K562 (cell line): Measurements from ENCODE around the gene DBET.
"Not testable (repeated sequence)": the region's sequence is repeated elsewhere in the genome, so short reads cannot be mapped to it uniquely, and the experiment has no call there.

ENCODE experiments used
- BRCA1 ChIP-seq, 2 experiments: fragments of 450-650 bp in 1 of 2; sonication (generic) in 1 of 2; formaldehyde crosslinking in 1 of 2; IDR thresholded peaks; 2 replicates each; pipeline versions ENCODE4 v1.5.0 to v1.6.1; 2017 to 2020; ENCODE audit warnings: mild to moderate bottlenecking in 1 of 2, missing genetic modification reagents in 1 of 2
- EP300 ChIP-seq: IDR thresholded peaks from 2 replicates; pipeline ENCODE4 v1.6.1; 2012; ENCODE audit warnings: low read length, improper control_type of control experiment
- HMG20B ChIP-seq: fragments of 250-450 bp; sonication (Bioruptor Pico); IDR thresholded peaks from 2 replicates; pipeline ENCODE4 v1.5.0; 2021; ENCODE audit warnings: mild to moderate bottlenecking
- KDM5B ChIP-seq: fragments of 200-600 bp; sonication (generic); IDR thresholded peaks from 2 replicates; pipeline ENCODE4 v1.6.1; 2012; ENCODE audit warnings: low read depth, mild to moderate bottlenecking, moderate library complexity, low read length, control low read depth, inconsistent platforms; ENCODE audit not compliant: insufficient replicate concordance
- RAD21 ChIP-seq, 2 experiments: fragments of 250-450 bp in 1 of 2; fragments of 450-650 bp in 1 of 2; sonication (Bioruptor Pico) in 1 of 2; formaldehyde crosslinking in 1 of 2; IDR thresholded peaks in 1 of 2; conservative IDR thresholded peaks in 1 of 2; 2 replicates each; pipeline versions ENCODE4 v1.4.0 to v1.8.0; 2020 to 2022; ENCODE audit warnings: mild to moderate bottlenecking in 2 of 2, moderate library complexity in 1 of 2
- SP1 ChIP-seq: sonication (generic); formaldehyde crosslinking; IDR thresholded peaks from 2 replicates; pipeline ENCODE4 v1.8.1; 2022; ENCODE audit warnings: mild to moderate bottlenecking, missing genetic modification reagents
- ZNF274 ChIP-seq: IDR thresholded peaks from 2 replicates; pipeline ENCODE4 v1.6.1; 2011; ENCODE audit warnings: low read depth, mild to moderate bottlenecking, low read length, moderate library complexity, borderline replicate concordance
- ZNF785 ChIP-seq: fragments of 250-450 bp; sonication (Bioruptor Pico); IDR thresholded peaks from 2 replicates; pipeline ENCODE4 v1.4.0; 2020; ENCODE audit warnings: mild to moderate bottlenecking

DNA sequence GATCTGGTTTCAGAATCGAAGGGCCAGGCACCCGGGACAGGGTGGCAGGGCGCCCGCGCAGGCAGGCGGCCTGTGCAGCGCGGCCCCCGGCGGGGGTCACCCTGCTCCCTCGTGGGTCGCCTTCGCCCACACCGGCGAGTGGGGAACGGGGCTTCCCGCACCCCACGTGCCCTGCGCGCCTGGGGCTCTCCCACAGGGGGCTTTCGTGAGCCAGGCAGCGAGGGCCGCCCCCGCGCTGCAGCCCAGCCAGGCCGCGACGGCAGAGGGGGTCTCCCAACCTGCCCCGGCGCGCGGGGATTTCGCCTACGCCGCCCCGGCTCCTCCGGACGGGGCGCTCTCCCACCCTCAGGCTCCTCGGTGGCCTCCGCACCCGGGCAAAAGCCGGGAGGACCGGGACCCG lies 4.0 kb downstream of the DBET start:
- TF ChIP-seq KDM5B; HMG20B; RAD21 (CRISPR knock-in tag; conservative IDR thresholded peaks at IDR 0.05 in 1 of 2, IDR thresholded peaks at IDR 0.05 in 1 of 2); ZNF274; BRCA1 (IDR thresholded peaks at IDR 0.05); BRCA1 (CRISPR knock-in tag; IDR thresholded peaks at IDR 0.05); SP1 (CRISPR knock-in tag); ZNF785 (CRISPR knock-in tag); EP300: not testable (repeated sequence)
